ENCODE measurements around the gene ZGPAT.

The ZGPAT gene

GRCh38 chr20:63678667-63679465, 29.0 kb upstream of the ZGPAT start:
- DNase-seq (ENCODE audit: low read depth in 2 of 2, low spot score in 1 of 2), result no peak

DNA sequence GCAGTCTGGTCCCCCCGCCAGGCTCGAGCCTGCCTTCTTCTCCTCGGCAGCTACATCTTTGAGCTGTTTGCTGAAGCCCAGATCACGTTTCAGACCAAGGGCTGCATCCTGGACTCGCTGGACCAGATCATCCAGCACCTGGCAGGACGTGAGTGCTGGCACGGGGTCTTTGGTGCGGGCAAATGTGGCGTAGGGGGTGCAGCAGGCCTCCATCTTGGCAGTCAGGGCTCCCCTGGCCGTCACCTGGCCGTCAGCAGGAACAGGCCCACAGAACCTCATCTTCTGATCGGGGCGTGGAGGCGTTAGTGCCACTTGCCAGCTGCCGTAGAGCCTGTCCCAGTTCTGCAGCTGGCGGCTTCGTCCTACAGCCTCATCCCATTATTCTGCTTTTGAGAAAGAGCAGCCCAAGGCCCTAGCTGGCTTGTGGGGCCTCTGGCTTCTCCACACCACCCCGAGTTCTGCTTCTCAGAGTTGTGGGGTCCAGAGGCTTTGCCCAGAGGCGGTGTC, 28.0 kb upstream of the ZGPAT start:
- no peak for DNase-seq (ENCODE audit: low read depth in 2 of 2, low spot score in 1 of 2)

DNA sequence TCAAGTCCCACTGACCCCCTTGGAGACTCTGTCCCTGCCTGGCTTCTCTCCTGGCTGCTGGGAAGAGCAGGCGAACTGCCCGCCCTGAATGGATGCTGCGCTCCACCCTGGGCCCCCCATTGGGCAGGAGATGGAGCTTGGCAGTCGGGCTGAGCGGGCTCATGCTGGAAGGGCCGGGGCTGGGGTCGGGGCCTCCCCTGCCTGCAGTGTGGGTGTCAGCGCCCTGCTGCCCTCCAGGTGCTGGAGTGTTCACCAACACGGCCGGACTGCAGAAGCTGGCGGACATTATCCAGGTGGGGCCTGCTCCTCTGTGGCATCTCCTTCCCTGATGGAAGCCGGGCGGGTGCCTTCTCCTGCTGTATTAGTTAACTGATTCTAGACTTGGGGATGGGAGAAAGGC, 27.4 kb upstream of the ZGPAT start:
- DNase-seq (ENCODE audit: low read depth in 2 of 2, low spot score in 1 of 2), result no peak

GRCh38 chr20:63680857-63681608, 26.8 kb upstream of the ZGPAT start:
- DNase-seq (ENCODE audit: low read depth in 2 of 2, low spot score in 1 of 2), result no peak

DNA sequence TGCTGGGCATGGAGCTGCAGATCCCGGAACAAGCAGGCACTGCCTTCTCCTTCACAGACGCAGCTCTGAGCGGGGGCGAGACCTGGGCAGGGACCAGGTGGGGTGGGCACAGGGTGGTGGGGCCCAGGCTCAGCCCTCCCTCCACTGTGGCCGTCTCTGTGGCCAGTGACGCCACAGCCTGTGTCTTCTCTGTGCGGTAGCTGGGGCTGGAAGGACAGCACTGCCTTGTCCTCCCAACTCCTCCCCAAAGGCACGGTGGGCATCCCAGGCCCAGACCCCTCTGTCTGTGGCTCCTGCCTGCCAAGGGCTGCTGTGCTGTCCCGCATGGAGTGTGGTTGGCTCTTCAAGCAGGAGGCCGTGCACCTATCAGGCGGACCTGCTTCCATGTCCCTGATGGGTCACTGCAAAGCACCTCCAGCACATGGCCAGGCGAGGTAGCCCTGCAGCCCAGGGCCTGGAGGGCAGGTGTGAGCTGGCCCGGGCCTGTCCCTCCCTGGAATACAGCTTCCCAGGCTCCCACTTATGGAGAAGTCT, 26.2 kb upstream of the ZGPAT start:
- DNase-seq (ENCODE audit: low read depth in 2 of 2, low spot score in 1 of 2), result no peak

DNA sequence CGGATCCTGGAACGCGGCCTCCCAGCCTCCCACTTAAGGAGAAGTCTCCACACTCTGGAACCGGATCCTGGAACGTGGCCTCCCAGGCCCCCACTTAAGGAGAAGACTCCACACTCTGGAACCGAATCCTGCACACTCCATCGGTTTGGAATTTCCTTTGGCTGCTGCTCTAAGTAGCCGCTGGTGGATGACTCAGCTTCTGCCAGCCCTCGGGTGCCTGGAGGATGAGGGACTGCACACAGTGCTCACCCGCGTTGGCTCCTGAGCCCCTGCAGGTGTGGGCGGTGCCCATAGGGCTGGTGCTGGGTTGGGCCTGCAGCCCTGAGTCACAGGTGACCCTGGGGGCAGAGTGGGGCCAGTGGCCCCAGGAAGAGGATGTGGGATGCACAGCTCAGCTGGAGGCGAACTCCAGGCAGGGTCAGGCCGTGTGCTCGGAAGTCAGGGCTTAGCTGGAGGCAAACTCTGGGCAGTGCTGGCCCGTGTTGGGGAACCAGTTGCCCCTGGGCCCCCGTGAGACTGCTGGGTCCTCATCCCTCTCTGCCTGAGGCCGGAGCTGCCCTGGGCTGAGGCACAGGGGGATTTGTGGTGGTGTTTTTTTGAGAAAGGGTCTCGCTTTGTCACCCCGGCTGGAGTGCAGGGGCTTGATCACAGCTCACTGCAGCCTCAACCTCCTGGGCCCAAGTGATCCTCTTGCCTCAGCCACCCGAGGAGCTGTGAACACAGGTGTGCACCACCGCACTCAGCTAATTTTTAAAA, 25.3 kb upstream of the ZGPAT start:
- DNase-seq (ENCODE audit: low read depth in 2 of 2, low spot score in 1 of 2), result no peak

GRCh38 chr20:63685269-63686026, 22.4 kb upstream of the ZGPAT start:
- DNase-seq (ENCODE audit: low read depth in 2 of 2, low spot score in 1 of 2), result no peak

- no peak for DNase-seq (ENCODE audit: low read depth in 2 of 2, low spot score in 1 of 2)
Measured at GRCh38 chr20:63686094-63686491, 21.7 kb upstream of the ZGPAT start.

DNA sequence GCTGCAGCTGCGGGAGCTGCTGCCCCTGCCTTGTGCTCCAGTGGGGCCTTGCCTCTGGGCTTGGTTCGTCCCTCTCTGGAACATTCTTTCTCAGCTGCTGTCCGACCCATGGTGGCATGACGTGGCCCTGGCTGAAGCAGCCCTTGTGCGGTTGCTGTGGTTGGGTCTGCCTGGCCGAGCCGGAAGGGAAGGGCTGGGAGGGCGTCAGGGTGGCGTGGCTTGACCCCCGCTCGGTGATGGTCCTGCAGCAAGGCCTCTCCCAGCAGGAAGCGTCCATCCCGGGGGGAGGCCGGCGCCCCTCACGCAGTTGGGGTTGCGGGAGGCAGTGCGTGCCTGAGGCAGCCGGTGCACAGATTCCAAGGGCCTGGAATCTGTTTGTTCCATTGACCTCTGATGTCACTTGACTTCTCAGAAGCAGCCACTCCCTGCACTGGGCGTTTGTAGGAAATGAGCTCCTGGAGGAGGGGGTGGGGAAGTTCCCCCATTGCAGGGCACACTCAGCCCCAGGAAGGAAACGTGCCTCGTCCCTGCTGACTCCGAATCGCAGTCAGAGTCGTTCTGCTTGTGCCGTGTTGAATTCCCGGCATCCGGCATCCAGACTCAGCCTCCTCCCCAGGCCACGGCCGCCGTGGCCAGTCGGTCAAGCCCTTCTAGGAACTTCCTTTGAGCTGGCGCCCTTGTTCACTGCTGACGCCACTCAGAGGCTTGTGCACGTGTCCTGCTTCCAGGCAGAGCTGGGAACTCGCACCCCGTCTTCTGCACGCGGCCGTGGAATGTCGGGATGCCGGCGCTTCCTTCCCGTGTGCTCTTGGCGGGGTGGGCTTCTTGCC, 21.1 kb upstream of the ZGPAT start:
- peak; percentile 20 to 26 for DNase-seq (ENCODE audit: low read depth in 2 of 2, low spot score in 1 of 2)

- DNase-seq (ENCODE audit: low read depth in 2 of 2, low spot score in 1 of 2), result no peak
Measured at GRCh38 chr20:63687419-63688178, 20.2 kb upstream of the ZGPAT start.

DNA sequence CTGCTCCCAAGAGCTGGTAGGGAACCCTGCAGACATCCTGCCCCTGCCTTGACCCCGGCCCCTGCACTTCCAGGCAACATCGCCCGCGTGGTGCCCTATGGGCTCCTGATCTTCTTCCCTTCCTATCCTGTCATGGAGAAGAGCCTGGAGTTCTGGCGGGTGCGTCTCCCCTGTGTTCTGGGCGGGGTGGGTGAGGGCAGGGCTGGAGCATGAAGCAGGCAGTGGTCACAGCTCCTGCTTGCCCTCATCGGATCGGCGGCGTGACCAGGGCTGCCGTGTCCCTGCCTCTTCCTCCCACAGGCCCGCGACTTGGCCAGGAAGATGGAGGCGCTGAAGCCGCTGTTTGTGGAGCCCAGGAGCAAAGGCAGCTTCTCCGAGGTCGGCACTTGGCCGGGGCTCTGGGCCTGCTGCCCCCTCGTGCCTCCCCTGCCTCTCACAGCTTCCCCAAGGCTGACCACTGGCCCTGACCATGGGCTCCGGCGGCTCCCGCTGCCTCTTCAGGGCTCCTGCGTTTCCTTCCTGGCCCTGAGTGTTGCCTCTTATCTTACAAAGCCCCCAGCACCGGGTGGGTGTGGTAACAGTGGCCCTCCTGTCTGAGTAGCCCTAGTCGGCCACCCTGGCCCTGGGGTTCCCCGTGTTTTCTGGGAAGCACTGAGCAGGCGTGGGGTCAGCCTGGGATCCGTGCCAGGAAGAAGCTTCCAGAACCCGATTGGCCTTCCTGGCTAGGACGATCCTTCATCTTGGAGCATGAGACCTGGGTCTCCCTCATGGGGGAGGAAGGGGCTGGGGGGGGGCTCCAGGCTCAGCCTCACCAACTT, 19.4 kb upstream of the ZGPAT start:
- DNase-seq (ENCODE audit: low read depth in 2 of 2, low spot score in 1 of 2), result no peak

GRCh38 chr20:63689046-63690002, 18.5 kb upstream of the ZGPAT start:
- DNase-seq (ENCODE audit: low read depth in 2 of 2, low spot score in 1 of 2), result no peak

GRCh38 chr20:63690003-63690897, 17.6 kb upstream of the ZGPAT start:
- no peak for DNase-seq (ENCODE audit: low read depth in 2 of 2, low spot score in 1 of 2)

DNA sequence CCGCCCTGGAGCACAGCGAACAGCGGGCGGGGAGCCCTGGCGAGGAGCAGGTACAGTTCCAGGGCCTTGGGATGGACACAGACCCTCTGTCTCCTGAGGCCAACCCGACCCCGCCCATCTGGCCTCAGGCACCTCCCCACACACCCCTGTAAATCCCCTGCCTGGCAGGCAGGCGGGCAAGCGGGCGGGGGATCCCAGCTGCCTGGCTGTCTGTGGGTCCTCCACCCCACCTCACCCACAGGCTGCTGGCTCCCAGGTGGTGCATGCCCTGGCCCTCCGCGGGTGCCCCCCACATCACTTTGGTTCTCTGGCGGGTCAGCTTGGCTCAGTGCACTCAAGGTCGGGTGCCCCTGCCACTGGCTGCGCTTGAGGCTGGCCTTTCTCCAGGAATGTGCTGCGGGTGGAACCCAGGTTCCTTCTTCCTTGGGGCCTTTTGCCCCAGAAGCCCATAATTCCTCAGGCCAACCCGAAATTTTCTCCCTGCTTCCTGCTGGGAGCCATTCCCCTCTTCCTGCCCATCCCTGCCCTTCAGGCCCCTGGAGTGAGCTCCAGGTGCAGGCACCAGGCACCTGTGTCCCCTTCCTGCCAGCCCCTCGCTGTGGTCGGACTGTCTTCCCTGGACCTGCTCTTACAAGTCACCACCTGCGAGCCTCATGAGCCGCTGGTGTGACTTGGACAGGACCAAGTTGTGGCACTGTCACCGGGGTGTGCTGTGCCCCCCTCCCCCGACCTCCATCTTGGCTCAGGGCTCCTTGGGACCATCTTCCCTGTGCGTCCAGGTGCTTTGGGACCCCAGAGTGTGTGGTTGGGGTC, 16.7 kb upstream of the ZGPAT start:
- DNase-seq (ENCODE audit: low read depth in 2 of 2, low spot score in 1 of 2), result no peak
